PC-3 (cell line): Measurements from ENCODE around the gene PREX1.
A peak's percentile ranks its signal among the peaks of the same experiment; 100 is the strongest.

Source experiments
- EZH2 ChIP-seq: fragments of 300-600 bp; sonication (generic); IDR thresholded peaks from one replicate; pipeline ENCODE4 v1.6.1; 2017; ENCODE audit warnings: antibody characterized with exemption, mild to moderate bottlenecking, low read length; ENCODE audit not compliant: unreplicated experiment
- TF ChIP-seq, protein P1 (sequence below): fragments of 300-600 bp; sonication (generic); conservative IDR thresholded peaks from 2 replicates; pipeline ENCODE4 v1.5.1; 2017; ENCODE audit warnings: antibody characterized with exemption, low read depth, mild to moderate bottlenecking, low read length

DNA sequence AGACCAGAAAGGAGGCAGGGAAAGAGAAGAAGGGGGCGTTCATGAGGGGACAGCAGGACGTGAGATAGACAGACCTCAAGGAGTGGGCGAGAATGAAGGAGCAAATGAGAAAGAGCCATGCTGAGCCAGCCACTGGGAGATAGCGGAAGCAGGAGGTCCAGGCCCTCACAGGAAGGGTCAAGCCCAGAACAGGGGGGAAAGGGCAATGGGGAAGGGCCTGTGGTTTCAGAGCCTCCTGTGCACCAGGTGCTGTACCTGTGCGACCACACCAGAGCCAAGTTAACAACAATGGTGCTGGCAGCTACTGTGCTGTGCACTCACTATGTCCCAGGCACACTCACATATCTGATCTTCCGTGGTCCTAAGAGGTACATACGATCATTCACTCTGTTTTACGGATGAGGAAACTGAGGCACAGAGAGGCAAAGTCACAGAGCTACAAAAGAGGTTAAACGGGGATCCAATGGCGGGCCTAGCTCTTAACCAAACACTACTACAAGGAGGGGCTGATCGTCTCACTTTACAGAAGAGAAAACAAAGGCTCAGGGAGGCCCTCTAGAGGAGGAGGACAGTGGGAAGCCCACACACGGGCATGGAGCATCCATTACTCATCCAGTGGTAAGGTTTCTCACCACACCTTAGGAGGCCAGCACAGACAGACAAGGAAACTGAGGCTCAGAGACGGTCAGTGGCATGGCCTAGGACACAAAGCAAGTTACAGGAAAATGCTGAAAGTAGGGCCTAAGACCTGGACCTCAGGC, 129.1 kb downstream of the PREX1 start:
- TF ChIP-seq, protein P1, sequence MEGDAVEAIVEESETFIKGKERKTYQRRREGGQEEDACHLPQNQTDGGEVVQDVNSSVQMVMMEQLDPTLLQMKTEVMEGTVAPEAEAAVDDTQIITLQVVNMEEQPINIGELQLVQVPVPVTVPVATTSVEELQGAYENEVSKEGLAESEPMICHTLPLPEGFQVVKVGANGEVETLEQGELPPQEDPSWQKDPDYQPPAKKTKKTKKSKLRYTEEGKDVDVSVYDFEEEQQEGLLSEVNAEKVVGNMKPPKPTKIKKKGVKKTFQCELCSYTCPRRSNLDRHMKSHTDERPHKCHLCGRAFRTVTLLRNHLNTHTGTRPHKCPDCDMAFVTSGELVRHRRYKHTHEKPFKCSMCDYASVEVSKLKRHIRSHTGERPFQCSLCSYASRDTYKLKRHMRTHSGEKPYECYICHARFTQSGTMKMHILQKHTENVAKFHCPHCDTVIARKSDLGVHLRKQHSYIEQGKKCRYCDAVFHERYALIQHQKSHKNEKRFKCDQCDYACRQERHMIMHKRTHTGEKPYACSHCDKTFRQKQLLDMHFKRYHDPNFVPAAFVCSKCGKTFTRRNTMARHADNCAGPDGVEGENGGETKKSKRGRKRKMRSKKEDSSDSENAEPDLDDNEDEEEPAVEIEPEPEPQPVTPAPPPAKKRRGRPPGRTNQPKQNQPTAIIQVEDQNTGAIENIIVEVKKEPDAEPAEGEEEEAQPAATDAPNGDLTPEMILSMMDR, result peak; percentile 34
- no peak for TF ChIP-seq EZH2
